Vagina (tissue), 2 donors: ENCODE measurements around the gene KATNA1. TPM values are rescaled to one million over a fixed set of nuclear protein-coding genes. Genes with fewer than 3 reads are reported as not detected.

ENCODE experiments used
- DNase-seq, 2 donors: peaks; one replicate each; pipeline ENCODE4 v3.0.0-alpha.2; 2017; ENCODE audit errors: extremely low spot score in 2 of 2
- H3K27ac ChIP-seq: fragments of 200-600 bp; sonication (generic); one replicate; pipeline ENCODE4 v1.5.1; 2019
- H3K27me3 ChIP-seq: fragments of 200-600 bp; sonication (generic); one replicate; pipeline ENCODE4 v1.5.1; 2019
- H3K36me3 ChIP-seq, 2 donors: fragments of 200-600 bp; sonication (generic); one replicate each; pipeline ENCODE4 v1.5.1; 2017 to 2019
- H3K4me1 ChIP-seq: fragments of 200-600 bp; sonication (generic); one replicate; pipeline ENCODE4 v1.5.1; 2019
- H3K4me3 ChIP-seq, 2 donors: fragments of 200-600 bp; sonication (generic); 1 replicate in 1 of 2; 2 replicates in 1 of 2; pipeline ENCODE4 v1.5.1; 2016 to 2019
- H3K9me3 ChIP-seq: fragments of 200-600 bp; sonication (generic); one replicate; pipeline ENCODE4 v1.5.1; 2019
- CTCF ChIP-seq, 3 experiments: fragments of 450-650 bp in 2 of 3; fragments of 200-600 bp in 1 of 3; sonication (generic) in 1 of 3; IDR thresholded peaks; one replicate each; pipeline ENCODE4 v1.5.1; 2017 to 2019; ENCODE audit warnings: antibody characterized with exemption in 3 of 3, mild to moderate bottlenecking in 2 of 3, moderate library complexity in 2 of 3
- POLR2A ChIP-seq, 2 donors: fragments of 450-650 bp; IDR thresholded peaks; one replicate each; pipeline ENCODE4 v1.6.1; 2017; ENCODE audit warnings: antibody characterized with exemption in 2 of 2, mild to moderate bottlenecking in 2 of 2, moderate library complexity in 2 of 2
- POLR2AphosphoS5 ChIP-seq, 2 donors: sonication (generic); formaldehyde crosslinking; IDR thresholded peaks; one replicate each; pipeline ENCODE4 v1.9.0; 2017; ENCODE audit warnings: antibody characterized with exemption in 2 of 2, mild to moderate bottlenecking in 2 of 2, low read depth in 1 of 2; ENCODE audit not compliant: insufficient read depth in 1 of 2
- intact Hi-C: fragments of 100-400 bp; cut with DNase I; formaldehyde crosslinking; loops from one replicate; pipeline ENCODE4 v1.15.1; 2023
- total RNA-seq: library from RNA; depleted of rRNA; stranded (reverse); fragments of >200 nt; gene quantifications from one replicate; pipeline ENCODE4 v1.2.3, GENCODE V29; 2016

Gene KATNA1
- total RNA-seq, 1 donor from 2014 or later: 18.7 TPM

GRCh38 chr6:149614337-149614736, 34.2 kb downstream of the KATNA1 start:
- Histone ChIP-seq H3K9me3 (no peaks in the 10 kb centered on the region), H3K36me3 (peaks cover 0 to 5% of the 10 kb centered on the region in 2 donors), H3K4me3 (no peak overlapping the region), H3K4me1 (no peaks in the 10 kb centered on the region), H3K27me3 (no peaks in the 10 kb centered on the region), H3K27ac (no peak overlapping the region)
- TF ChIP-seq POLR2A (IDR thresholded peaks at IDR 0.05) (no peak), CTCF (IDR thresholded peaks at IDR 0.05) (no peak), POLR2AphosphoS5 (IDR thresholded peaks at IDR 0.05; ENCODE audit: insufficient read depth in 1 of 2, low read depth in 1 of 2) (no peak)
- intact Hi-C loops: no loop called here
- no peak for DNase-seq

GRCh38 chr6:149608381-149608982, 40.0 kb downstream of the KATNA1 start:
- intact Hi-C loops: no loop called here

GRCh38 chr6:149600508-149600907, 48.0 kb downstream of the KATNA1 start:
- TF ChIP-seq CTCF (IDR thresholded peaks at IDR 0.05): no peak
- Histone ChIP-seq H3K9me3 (no peaks in the 10 kb centered on the region), H3K36me3 (peaks cover 0 to 41% of the 10 kb centered on the region in 2 donors), H3K27ac (no peak overlapping the region), H3K4me1 (no peaks in the 10 kb centered on the region), H3K27me3 (no peaks in the 10 kb centered on the region), H3K4me3 (no peak overlapping the region)
- no peak for DNase-seq
- intact Hi-C loops: no loop called here

More at GRCh38 chr6:149608381-149608982, 40.0 kb downstream of the KATNA1 start:
- Histone ChIP-seq H3K4me1 (no peaks in the 10 kb centered on the region), H3K36me3 (no peaks in the 10 kb centered on the region), H3K4me3 (no peak overlapping the region), H3K9me3 (no peaks in the 10 kb centered on the region), H3K27me3 (no peaks in the 10 kb centered on the region), H3K27ac (no peak overlapping the region)
- no peak for DNase-seq
- no peak for TF ChIP-seq POLR2AphosphoS5 (IDR thresholded peaks at IDR 0.05; ENCODE audit: insufficient read depth in 1 of 2, low read depth in 1 of 2)
- no peak for TF ChIP-seq POLR2A (IDR thresholded peaks at IDR 0.05)
- TF ChIP-seq CTCF (IDR thresholded peaks at IDR 0.05): no peak

GRCh38 chr6:149593408-149593807, 55.1 kb downstream of the KATNA1 start:
- no peaks in the 10 kb centered on the region for H3K27me3 ChIP-seq
- no peak for TF ChIP-seq POLR2AphosphoS5 (IDR thresholded peaks at IDR 0.05; ENCODE audit: insufficient read depth in 1 of 2, low read depth in 1 of 2)
- TF ChIP-seq POLR2A (IDR thresholded peaks at IDR 0.05): no peak
- TF ChIP-seq CTCF (IDR thresholded peaks at IDR 0.05): no peak
- intact Hi-C loops: no loop called here
- no peaks in the 10 kb centered on the region for H3K4me1 ChIP-seq
- no peak overlapping the region for H3K4me3 ChIP-seq
- peaks cover 0 to 66% of the 10 kb centered on the region in 2 donors for H3K36me3 ChIP-seq
- no peaks in the 10 kb centered on the region for H3K9me3 ChIP-seq
- H3K27ac ChIP-seq: no peak overlapping the region
- no peak for DNase-seq

- no peak for DNase-seq
- no peak overlapping the region for H3K27ac ChIP-seq
- peaks cover 0 to 64% of the 10 kb centered on the region in 2 donors for H3K36me3 ChIP-seq
- H3K4me3 ChIP-seq: no peak overlapping the region
- H3K9me3 ChIP-seq: no peaks in the 10 kb centered on the region
- intact Hi-C loops: no loop called here
- H3K27me3 ChIP-seq: no peaks in the 10 kb centered on the region
- H3K4me1 ChIP-seq: no peaks in the 10 kb centered on the region
- TF ChIP-seq CTCF (IDR thresholded peaks at IDR 0.05): no peak
- no peak for TF ChIP-seq POLR2AphosphoS5 (IDR thresholded peaks at IDR 0.05; ENCODE audit: insufficient read depth in 1 of 2, low read depth in 1 of 2)
- TF ChIP-seq POLR2A (IDR thresholded peaks at IDR 0.05): no peak
Observed at GRCh38 chr6:149592983-149593382, 55.5 kb downstream of the KATNA1 start.
